HL-60 (cell line): ENCODE measurements around the gene ZNF541.

Experiments
- CTCF ChIP-seq: IDR thresholded peaks from one replicate; pipeline ENCODE4 v1.5.1; 2011; ENCODE audit warnings: low read length, control low read depth, inconsistent platforms; ENCODE audit not compliant: insufficient read depth
- GABPA ChIP-seq: IDR thresholded peaks from 2 replicates; pipeline ENCODE4 v1.6.1; 2012; ENCODE audit warnings: low read depth
- POLR2AphosphoS5 ChIP-seq: IDR thresholded peaks from 2 replicates; pipeline ENCODE4 v1.6.1; 2012; ENCODE audit warnings: low read depth
- SPI1 ChIP-seq: IDR thresholded peaks from 2 replicates; pipeline ENCODE4 v1.6.1; 2012; ENCODE audit warnings: low read depth, mild to moderate bottlenecking, borderline replicate concordance
- TF ChIP-seq, protein P1 (sequence below): IDR thresholded peaks from 2 replicates; pipeline ENCODE4 v1.6.1; 2012; ENCODE audit warnings: low read depth; ENCODE audit not compliant: insufficient replicate concordance

DNA sequence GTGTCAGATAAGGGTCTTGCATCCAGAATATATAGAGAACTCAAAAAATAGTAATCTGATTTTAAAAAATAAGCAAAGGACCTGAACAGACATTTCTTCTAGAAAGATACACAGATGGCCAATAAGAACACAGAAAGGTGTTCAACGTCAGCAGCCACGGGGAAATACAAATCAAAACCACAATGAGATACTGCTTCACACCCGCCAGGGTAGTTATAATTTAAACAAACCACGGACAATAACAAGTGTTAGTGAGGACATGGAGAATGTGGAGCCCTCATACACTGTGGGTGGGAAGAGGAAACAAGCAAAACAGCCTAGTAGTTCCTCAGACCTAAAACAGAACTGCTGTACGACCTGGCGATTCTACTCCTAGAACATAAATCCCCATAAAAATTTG, 31.4 kb downstream of the ZNF541 start:
- no peak for TF ChIP-seq CTCF
- no peak for TF ChIP-seq POLR2AphosphoS5
- TF ChIP-seq, protein P1, sequence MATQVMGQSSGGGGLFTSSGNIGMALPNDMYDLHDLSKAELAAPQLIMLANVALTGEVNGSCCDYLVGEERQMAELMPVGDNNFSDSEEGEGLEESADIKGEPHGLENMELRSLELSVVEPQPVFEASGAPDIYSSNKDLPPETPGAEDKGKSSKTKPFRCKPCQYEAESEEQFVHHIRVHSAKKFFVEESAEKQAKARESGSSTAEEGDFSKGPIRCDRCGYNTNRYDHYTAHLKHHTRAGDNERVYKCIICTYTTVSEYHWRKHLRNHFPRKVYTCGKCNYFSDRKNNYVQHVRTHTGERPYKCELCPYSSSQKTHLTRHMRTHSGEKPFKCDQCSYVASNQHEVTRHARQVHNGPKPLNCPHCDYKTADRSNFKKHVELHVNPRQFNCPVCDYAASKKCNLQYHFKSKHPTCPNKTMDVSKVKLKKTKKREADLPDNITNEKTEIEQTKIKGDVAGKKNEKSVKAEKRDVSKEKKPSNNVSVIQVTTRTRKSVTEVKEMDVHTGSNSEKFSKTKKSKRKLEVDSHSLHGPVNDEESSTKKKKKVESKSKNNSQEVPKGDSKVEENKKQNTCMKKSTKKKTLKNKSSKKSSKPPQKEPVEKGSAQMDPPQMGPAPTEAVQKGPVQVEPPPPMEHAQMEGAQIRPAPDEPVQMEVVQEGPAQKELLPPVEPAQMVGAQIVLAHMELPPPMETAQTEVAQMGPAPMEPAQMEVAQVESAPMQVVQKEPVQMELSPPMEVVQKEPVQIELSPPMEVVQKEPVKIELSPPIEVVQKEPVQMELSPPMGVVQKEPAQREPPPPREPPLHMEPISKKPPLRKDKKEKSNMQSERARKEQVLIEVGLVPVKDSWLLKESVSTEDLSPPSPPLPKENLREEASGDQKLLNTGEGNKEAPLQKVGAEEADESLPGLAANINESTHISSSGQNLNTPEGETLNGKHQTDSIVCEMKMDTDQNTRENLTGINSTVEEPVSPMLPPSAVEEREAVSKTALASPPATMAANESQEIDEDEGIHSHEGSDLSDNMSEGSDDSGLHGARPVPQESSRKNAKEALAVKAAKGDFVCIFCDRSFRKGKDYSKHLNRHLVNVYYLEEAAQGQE, result no peak
- no peak for TF ChIP-seq GABPA
- TF ChIP-seq SPI1, result no peak
